ENCODE measurements around the gene CNPPD1. TPM values are rescaled to one million over a fixed set of nuclear protein-coding genes. Genes with fewer than 3 reads are reported as not detected.
A peak's percentile ranks its signal among the peaks of the same experiment; 100 is the strongest.

The CNPPD1 gene
- total RNA-seq, 3 donors from 2014 or later = 90.4 to 138 (median 110) TPM

DNA sequence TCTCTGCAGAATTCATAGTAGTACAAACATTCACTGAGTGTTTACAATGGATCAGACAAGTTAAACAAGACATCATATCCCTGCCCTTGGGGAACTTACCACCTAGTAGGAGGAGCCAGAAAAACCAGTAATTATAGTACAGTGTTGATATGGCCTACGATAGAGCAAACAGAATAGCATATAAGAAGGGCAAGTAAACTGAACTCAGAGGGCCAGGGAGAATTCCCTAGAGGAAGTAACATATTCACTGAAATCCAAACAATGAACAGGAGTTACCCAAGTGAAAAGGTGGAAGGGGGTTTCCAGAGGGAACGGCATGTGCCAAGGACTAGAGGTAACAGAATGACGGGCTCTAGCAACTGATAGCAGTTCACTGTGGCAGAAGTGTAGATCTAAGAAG, 50.2 kb downstream of the CNPPD1 start:
- Histone ChIP-seq H3K4me1 (ENCODE audit: low read depth) (peaks cover 30% of the 10 kb centered on the region), H3K4me3 (no peak overlapping the region), H3K9me3 (no peaks in the 10 kb centered on the region), H3K36me3 (ENCODE audit: low read depth) (no peaks in the 10 kb centered on the region)
- TF ChIP-seq, protein P1, sequence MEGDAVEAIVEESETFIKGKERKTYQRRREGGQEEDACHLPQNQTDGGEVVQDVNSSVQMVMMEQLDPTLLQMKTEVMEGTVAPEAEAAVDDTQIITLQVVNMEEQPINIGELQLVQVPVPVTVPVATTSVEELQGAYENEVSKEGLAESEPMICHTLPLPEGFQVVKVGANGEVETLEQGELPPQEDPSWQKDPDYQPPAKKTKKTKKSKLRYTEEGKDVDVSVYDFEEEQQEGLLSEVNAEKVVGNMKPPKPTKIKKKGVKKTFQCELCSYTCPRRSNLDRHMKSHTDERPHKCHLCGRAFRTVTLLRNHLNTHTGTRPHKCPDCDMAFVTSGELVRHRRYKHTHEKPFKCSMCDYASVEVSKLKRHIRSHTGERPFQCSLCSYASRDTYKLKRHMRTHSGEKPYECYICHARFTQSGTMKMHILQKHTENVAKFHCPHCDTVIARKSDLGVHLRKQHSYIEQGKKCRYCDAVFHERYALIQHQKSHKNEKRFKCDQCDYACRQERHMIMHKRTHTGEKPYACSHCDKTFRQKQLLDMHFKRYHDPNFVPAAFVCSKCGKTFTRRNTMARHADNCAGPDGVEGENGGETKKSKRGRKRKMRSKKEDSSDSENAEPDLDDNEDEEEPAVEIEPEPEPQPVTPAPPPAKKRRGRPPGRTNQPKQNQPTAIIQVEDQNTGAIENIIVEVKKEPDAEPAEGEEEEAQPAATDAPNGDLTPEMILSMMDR (IDR thresholded peaks at IDR 0.05) = no peak
- ATAC-seq (peak; percentile 66), DNase-seq (peak in 1 of 3 donors; percentile 61)
- intact Hi-C loops (cut with DNase I, micrococcal nuclease) = no loop called here

- TF ChIP-seq, protein P1 (IDR thresholded peaks at IDR 0.05) = no peak
- no peak overlapping the region for H3K4me3 ChIP-seq
- H3K9me3 ChIP-seq = no peaks in the 10 kb centered on the region
- ATAC-seq (no peak), DNase-seq (no peak)
- intact Hi-C loops (cut with DNase I, micrococcal nuclease) = no loop called here
- no peaks in the 10 kb centered on the region for H3K36me3 ChIP-seq (ENCODE audit: low read depth)
- H3K4me1 ChIP-seq (ENCODE audit: low read depth) = peaks cover 30% of the 10 kb centered on the region
Measured at GRCh38 chr2:219125886-219126270, 50.8 kb downstream of the CNPPD1 start.

GRCh38 chr2:219125225-219125885, 51.4 kb downstream of the CNPPD1 start:
- Histone ChIP-seq H3K4me3 (no peak overlapping the region), H3K36me3 (ENCODE audit: low read depth) (no peaks in the 10 kb centered on the region), H3K9me3 (no peaks in the 10 kb centered on the region), H3K4me1 (ENCODE audit: low read depth) (peaks cover 30% of the 10 kb centered on the region)
- intact Hi-C loops (cut with DNase I, micrococcal nuclease) = no loop called here
- DNase-seq = peak; percentile 77 to 88 (median 83)
- TF ChIP-seq, protein P1 (IDR thresholded peaks at IDR 0.05) = no peak
- peak; percentile 67 for ATAC-seq

DNA sequence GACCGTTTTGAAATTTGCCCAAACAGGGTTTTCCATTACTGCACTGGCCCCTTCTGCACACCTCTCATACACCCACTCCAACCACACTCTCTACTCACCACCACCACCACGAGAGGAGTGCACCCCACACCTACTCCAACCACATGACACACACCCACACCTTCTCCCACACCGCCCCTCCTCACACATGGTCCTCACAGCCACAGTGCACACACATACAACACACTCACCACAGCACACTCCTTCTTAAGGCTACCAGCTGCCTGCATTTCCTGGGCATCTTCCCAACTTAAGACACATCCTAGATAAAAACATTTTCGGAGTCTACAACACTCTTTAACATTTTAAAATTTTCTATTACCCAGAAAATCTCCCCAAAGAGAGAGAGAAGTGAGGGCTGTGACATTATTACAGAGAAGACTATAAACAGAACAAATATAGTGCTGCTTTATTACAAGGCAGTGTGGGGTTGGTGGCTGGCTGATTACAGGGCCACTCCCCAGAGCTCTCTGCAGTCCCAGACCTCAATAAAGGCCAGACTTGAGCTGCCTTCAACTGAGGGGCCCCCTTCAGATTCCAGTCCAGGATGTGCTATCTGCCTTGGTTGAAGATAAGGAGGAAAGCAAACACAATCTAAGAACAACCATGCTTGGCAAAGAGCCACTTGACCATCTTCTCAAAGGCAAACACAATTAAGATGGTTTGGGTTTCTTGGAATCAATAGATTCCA, 52.2 kb downstream of the CNPPD1 start:
- Histone ChIP-seq H3K4me1 (ENCODE audit: low read depth) (peaks cover 30% of the 10 kb centered on the region), H3K9me3 (no peaks in the 10 kb centered on the region), H3K4me3 (no peak overlapping the region), H3K36me3 (ENCODE audit: low read depth) (no peaks in the 10 kb centered on the region)
- intact Hi-C loops (cut with DNase I, micrococcal nuclease) = no loop called here
- DNase-seq (peak; percentile 68 to 85 (median 70)), ATAC-seq (peak; percentile 69)
- TF ChIP-seq, protein P1 (IDR thresholded peaks at IDR 0.05) = no peak

- H3K4me3 ChIP-seq = no peak overlapping the region
- ATAC-seq (peak; percentile 58), DNase-seq (peak; percentile 54 to 73 (median 58))
- H3K4me1 ChIP-seq (ENCODE audit: low read depth) = peaks cover 38% of the 10 kb centered on the region
- TF ChIP-seq, protein P1 (IDR thresholded peaks at IDR 0.05) = no peak
- H3K9me3 ChIP-seq = no peaks in the 10 kb centered on the region
- H3K36me3 ChIP-seq (ENCODE audit: low read depth) = no peaks in the 10 kb centered on the region
- intact Hi-C loops (cut with DNase I, micrococcal nuclease) = no loop called here
Measured at GRCh38 chr2:219123356-219124135, 53.2 kb downstream of the CNPPD1 start.

Data from mucosa of descending colon (tissue), 3 donors.